GM15510 (cell line): ENCODE data around the gene TRAF6.
A peak's percentile ranks its signal among the peaks of the same experiment; 100 is the strongest.

Experiments used
- POLR2A ChIP-seq: IDR thresholded peaks from 3 replicates; pipeline ENCODE4 v1.6.1; 2011; ENCODE audit warnings: borderline replicate concordance; ENCODE audit not compliant: insufficient read length; ENCODE audit errors: extremely low read depth

TRAF6 gene

GRCh38 chr11:36509694-36510593 is at the start of gene TRAF6:
TRAF6 (minus strand) TSS chr11:36510272; CDS start chr11:36501515, 8,757 bp downstream.
- peak; percentile 93 for TF ChIP-seq POLR2A

- TF ChIP-seq POLR2A: no peak
These were observed 48.7 kb upstream of the TRAF6 start for GRCh38 chr11:36558571-36559413.

- no peak for TF ChIP-seq POLR2A
These were observed 47.9 kb upstream of the TRAF6 start for GRCh38 chr11:36557991-36558390.

DNA sequence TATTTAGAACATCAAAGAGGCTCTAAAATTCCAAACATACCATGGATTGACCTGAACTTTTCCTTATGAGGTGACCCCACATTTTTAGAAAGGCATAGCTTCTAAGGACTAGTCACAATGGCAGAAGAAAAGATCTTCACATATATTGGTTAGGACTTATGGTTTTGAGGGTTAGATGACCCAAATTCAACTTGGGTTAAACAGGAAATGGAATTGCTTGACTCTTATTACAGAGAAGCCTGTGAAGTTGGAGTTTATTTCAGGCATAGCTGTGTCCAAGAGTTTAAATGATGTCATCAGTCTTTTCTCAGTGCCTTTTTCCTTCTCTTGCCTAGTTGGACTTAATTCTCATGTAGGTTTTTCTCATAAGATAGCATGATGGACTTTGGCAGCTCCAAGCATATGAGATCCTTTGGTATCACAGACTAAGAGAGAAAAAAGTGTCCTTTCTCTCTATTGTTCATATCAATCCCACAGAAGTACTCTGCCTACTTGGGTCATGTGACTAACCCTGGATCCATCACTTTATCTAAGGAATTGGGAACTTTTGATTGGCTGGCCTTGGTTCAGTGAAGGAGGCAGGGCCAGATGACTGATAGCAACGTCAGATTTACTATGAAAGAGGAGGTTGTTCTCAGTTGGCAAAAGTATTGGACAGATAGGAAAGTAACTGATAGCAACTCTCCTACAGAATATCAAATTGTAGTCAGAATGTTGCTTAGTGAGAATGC is 40.5 kb upstream of the TRAF6 start:
- no peak for TF ChIP-seq POLR2A

DNA sequence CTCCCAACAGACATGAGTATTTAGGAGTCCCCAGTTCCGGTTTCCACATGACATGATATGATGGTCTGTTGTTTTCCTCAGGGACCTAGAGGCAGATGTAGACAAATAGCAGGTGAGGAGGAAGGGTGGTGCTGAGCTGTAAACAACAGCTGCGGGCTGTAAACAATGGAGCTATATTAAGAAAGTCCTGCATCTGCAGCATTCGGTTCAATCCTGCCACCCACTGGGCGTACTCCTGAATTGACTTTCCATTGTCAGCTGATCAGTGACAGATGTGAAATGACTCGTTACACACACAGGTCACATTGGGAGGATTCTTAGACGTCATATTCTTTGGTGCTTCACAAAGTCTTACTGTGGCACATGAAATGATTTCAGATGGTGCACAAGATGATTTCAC is 30.9 kb upstream of the TRAF6 start:
- TF ChIP-seq POLR2A: no peak

GRCh38 chr11:36534276-36534840 is 24.3 kb upstream of the TRAF6 start:
- TF ChIP-seq POLR2A: no peak

DNA sequence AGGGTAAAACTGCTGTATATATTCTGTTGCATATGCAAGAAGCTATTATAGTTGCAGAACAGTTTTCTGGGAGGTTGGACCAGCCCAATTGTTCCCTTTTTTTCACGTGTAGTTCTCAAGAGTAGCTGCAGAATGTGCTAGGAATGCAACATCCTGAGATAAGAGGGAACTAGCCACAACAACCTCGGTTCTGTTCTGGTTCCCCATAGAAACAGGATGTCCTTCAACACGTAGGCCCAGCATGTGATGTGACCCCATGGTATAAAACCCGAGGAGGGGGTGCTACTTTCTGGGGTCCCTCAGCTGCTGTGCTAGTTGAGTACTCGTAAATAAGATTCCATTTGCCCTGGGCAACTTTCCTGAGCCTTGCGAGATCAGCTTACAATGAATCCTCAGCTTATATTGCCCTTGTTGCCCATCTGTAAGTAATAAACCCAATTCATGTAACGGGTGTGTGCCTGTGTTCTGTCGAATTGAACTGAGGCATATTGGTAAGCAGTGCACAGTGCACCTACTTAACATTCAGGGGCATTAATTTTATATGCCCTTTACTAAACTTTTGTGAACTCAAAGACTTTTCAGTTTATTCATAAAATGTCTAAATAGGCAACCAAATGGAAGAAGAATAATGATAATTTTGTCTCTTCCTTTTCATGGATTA is 23.0 kb upstream of the TRAF6 start:
- no peak for TF ChIP-seq POLR2A

GRCh38 chr11:36530840-36531239 is 20.8 kb upstream of the TRAF6 start:
- TF ChIP-seq POLR2A: no peak

GRCh38 chr11:36513965-36514364 is 3.9 kb upstream of the TRAF6 start:
- no peak for TF ChIP-seq POLR2A

DNA sequence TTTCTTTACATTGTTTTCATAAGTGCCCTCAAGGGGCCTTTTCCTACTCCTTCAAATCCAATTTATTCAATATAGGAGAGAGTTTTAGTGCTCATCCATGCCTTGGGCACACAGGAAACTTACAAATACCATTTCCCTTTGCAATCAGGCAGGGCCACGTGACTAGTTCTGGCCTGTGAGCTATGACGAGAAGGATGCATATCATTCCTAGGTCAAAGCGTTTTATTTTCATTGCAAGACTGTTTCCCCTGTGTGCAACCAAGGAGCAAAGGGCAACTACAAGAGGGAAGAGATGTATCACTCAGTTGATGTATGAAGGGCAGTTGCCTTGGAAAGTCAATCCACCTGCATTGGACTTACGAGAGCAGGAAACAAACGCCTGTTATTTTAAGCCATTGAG is 1.9 kb upstream of the TRAF6 start:
- TF ChIP-seq POLR2A: no peak

GRCh38 chr11:36510594-36510942 is 496 bp upstream of the TRAF6 start:
- TF ChIP-seq POLR2A: no peak

DNA sequence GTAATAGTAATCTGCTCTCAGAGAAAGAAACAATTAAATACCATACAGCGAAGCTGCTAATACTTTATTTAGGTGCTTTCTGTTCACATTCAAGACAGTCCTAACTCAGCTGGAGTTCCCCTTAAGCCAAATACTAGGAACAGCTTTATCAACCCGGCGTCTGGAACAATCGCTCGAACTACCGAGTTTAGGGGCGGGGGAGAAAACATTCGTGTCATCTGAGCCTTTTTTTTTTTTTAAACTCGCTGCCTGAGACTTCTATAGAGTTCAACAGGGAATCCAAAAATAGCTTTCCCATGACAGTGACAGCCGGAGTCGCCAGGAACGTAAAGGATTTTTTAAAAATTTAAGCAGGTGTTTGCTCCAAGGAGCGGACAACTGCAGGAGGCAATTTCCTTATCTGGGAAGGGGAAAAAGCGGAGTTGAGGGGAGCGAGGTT is 852 bp downstream of the TRAF6 start:
- no peak for TF ChIP-seq POLR2A

DNA sequence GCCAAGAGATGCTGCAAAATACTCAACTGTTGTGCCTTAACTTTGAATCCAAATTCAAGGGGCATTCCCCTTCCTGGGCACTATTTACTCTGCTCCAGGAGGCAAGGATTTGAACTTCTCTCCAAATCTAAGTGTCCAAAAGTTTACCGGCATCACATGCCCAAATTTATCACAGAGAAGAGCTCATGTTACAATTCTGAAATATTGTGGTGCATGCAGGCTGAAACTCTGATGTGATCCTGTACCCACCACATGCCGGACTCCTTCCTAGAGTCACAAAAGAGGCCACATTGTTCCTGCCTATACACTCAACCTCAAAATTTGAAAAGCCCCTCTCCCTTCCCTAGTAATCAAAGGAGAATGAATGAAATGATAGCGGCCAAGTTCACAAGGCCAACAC is 1.3 kb downstream of the TRAF6 start:
- TF ChIP-seq POLR2A: no peak
